ENCODE data around the gene NFAT5. TPM values are rescaled to one million over a fixed set of nuclear protein-coding genes. Genes with fewer than 3 reads are reported as not detected.

Gene NFAT5
- total RNA-seq, 1 donor from 2014 or later = 14.3 TPM

- H3K9ac ChIP-seq = no peak overlapping the region
- H3K36me3 ChIP-seq = no peaks in the 10 kb centered on the region
- Mint-ChIP-seq H3K27me3 (ENCODE audit: insufficient read depth, low read depth) (no peaks in the 10 kb centered on the region), H3K36me3 (no peaks in the 10 kb centered on the region), H3K4me3 (no peak overlapping the region), H3K27ac (no peak overlapping the region), H3K4me1 (peaks cover 4% of the 10 kb centered on the region), H3K9me3 (no peaks in the 10 kb centered on the region)
- no peak overlapping the region for H3K4me3 ChIP-seq
- H4K20me1 ChIP-seq (ENCODE audit: low read depth) = no peaks in the 10 kb centered on the region
- TF ChIP-seq CTCF (IDR thresholded peaks at IDR 0.05) = no peak
- TF ChIP-seq EZH2phosphoT487 (IDR thresholded peaks at IDR 0.05) = no peak
- TF ChIP-seq EZH2 (IDR thresholded peaks at IDR 0.05) = no peak
- no peaks in the 10 kb centered on the region for H3K9me3 ChIP-seq (ENCODE audit: low read depth)
- no peaks in the 10 kb centered on the region for H3K79me2 ChIP-seq (ENCODE audit: low read depth)
- H3K27me3 ChIP-seq = no peaks in the 10 kb centered on the region
- no peak overlapping the region for H3K27ac ChIP-seq
- H3K4me2 ChIP-seq = no peak overlapping the region
- peaks cover 15% of the 10 kb centered on the region for H3F3A ChIP-seq (ENCODE audit: low read depth)
- no peak overlapping the region for H2AFZ ChIP-seq (replicated peaks)
- H3K4me1 ChIP-seq = no peaks in the 10 kb centered on the region
- no peak for DNase-seq (ENCODE audit: low spot score)
Measured at GRCh38 chr16:69706256-69706974, 140.6 kb downstream of the NFAT5 start.

GRCh38 chr16:69706975-69707340 lies 141.2 kb downstream of the NFAT5 start:
- H3K4me1 ChIP-seq = no peaks in the 10 kb centered on the region
- H3K9me3 Mint-ChIP-seq = no peaks in the 10 kb centered on the region
- no peaks in the 10 kb centered on the region for H3K36me3 Mint-ChIP-seq
- DNase-seq (ENCODE audit: low spot score) = no peak
- no peaks in the 10 kb centered on the region for H3K27me3 Mint-ChIP-seq (ENCODE audit: insufficient read depth, low read depth)
- H3K4me3 ChIP-seq = no peak overlapping the region
- no peaks in the 10 kb centered on the region for H3K36me3 ChIP-seq
- H3K9me3 ChIP-seq (ENCODE audit: low read depth) = no peaks in the 10 kb centered on the region
- no peak overlapping the region for H3K4me3 Mint-ChIP-seq
- H3K27ac Mint-ChIP-seq = no peak overlapping the region
- H3K4me2 ChIP-seq = no peak overlapping the region
- H3K9ac ChIP-seq = no peak overlapping the region
- TF ChIP-seq EZH2phosphoT487 (IDR thresholded peaks at IDR 0.05) (no peak), CTCF (IDR thresholded peaks at IDR 0.05) (no peak), EZH2 (IDR thresholded peaks at IDR 0.05) (no peak)
- no peaks in the 10 kb centered on the region for H4K20me1 ChIP-seq (ENCODE audit: low read depth)
- H3K79me2 ChIP-seq (ENCODE audit: low read depth) = no peaks in the 10 kb centered on the region
- H3F3A ChIP-seq (ENCODE audit: low read depth) = peaks cover 15% of the 10 kb centered on the region
- H2AFZ ChIP-seq (replicated peaks) = no peak overlapping the region
- no peaks in the 10 kb centered on the region for H3K27me3 ChIP-seq
- peaks cover 4% of the 10 kb centered on the region for H3K4me1 Mint-ChIP-seq
- H3K27ac ChIP-seq = no peak overlapping the region

- Histone ChIP-seq H2AFZ (replicated peaks) (no peak overlapping the region), H4K20me1 (ENCODE audit: low read depth) (no peaks in the 10 kb centered on the region), H3K27ac (no peak overlapping the region), H3K4me1 (no peaks in the 10 kb centered on the region), H3K4me2 (no peak overlapping the region), H3K79me2 (ENCODE audit: low read depth) (no peaks in the 10 kb centered on the region), H3K9ac (no peak overlapping the region), H3K27me3 (no peaks in the 10 kb centered on the region), H3K4me3 (no peak overlapping the region), H3F3A (ENCODE audit: low read depth) (peaks cover 15% of the 10 kb centered on the region), H3K9me3 (ENCODE audit: low read depth) (no peaks in the 10 kb centered on the region), H3K36me3 (no peaks in the 10 kb centered on the region)
- DNase-seq (ENCODE audit: low spot score) = no peak
- Mint-ChIP-seq H3K36me3 (no peaks in the 10 kb centered on the region), H3K4me1 (peaks cover 4% of the 10 kb centered on the region), H3K4me3 (no peak overlapping the region), H3K27ac (no peak overlapping the region), H3K27me3 (ENCODE audit: insufficient read depth, low read depth) (no peaks in the 10 kb centered on the region), H3K9me3 (no peaks in the 10 kb centered on the region)
- TF ChIP-seq CTCF (IDR thresholded peaks at IDR 0.05) (no peak), EZH2phosphoT487 (IDR thresholded peaks at IDR 0.05) (no peak), EZH2 (IDR thresholded peaks at IDR 0.05) (no peak)
Measured at GRCh38 chr16:69707920-69708683, 142.3 kb downstream of the NFAT5 start.

All from neural progenitor cell (in vitro differentiated cells).